Spleen (tissue), 7 donors: ENCODE measurements around the gene DPH6.

Experiments used
- CTCF ChIP-seq, 11 experiments: fragments of 200-600 bp in 7 of 11; fragments of 450-650 bp in 4 of 11; sonication (generic) in 4 of 11; IDR thresholded peaks in 8 of 11; conservative IDR thresholded peaks in 3 of 11; 1 replicate in 7 of 11; 2 replicates in 4 of 11; pipeline versions ENCODE4 v1.4.0 to v1.8.0; 2016 to 2021; ENCODE audit warnings: antibody characterized with exemption in 11 of 11, inconsistent platforms in 4 of 11, mild to moderate bottlenecking in 1 of 11
- POLR2A ChIP-seq, 3 donors: fragments of 450-650 bp; IDR thresholded peaks; one replicate each; pipeline ENCODE4 v1.5.1; 2017; ENCODE audit warnings: antibody characterized with exemption in 3 of 3, mild to moderate bottlenecking in 1 of 3
- donor health status: DM: no; HTN: no; CAD: no; lungs with moderate emphysema.
- donor health status: DM: no; HTN: no; CAD: no.
- donor health status: DM: no; HTN: no; CAD: no.

- peak in 4 of 11 experiments; percentile 1 to 18 (median 10) for TF ChIP-seq CTCF (IDR thresholded peaks at IDR 0.05 in 8 of 11, conservative IDR thresholded peaks at IDR 0.05 in 3 of 11)
- TF ChIP-seq POLR2A (IDR thresholded peaks at IDR 0.05), result peak in 2 of 3 donors; percentile 50 to 61
Observed at GRCh38 chr15:35545824-35546510, at the start of gene DPH6.
